ENCODE results near the gene PRIMA1.

The PRIMA1 gene

GRCh38 chr14:93728651-93729016 lies 59.7 kb downstream of the PRIMA1 start:
- no peak for DNase-seq

GRCh38 chr14:93727917-93728650 lies 60.2 kb downstream of the PRIMA1 start:
- no peak for DNase-seq

- DNase-seq, result no peak
Measured at GRCh38 chr14:93727039-93727740, 61.1 kb downstream of the PRIMA1 start.

GRCh38 chr14:93725993-93726392 lies 62.3 kb downstream of the PRIMA1 start:
- DNase-seq, result no peak

- DNase-seq, result no peak
Measured at GRCh38 chr14:93725002-93725582, 63.2 kb downstream of the PRIMA1 start.

GRCh38 chr14:93723001-93723400 lies 65.3 kb downstream of the PRIMA1 start:
- DNase-seq, result no peak

GRCh38 chr14:93720981-93721483 lies 67.3 kb downstream of the PRIMA1 start:
- DNase-seq, result no peak

GRCh38 chr14:93720076-93720815 lies 68.0 kb downstream of the PRIMA1 start:
- no peak for DNase-seq

GRCh38 chr14:93719256-93719655 lies 69.0 kb downstream of the PRIMA1 start:
- no peak for DNase-seq

GRCh38 chr14:93717668-93718320 lies 70.5 kb downstream of the PRIMA1 start:
- DNase-seq, result no peak

- DNase-seq, result no peak
Measured at GRCh38 chr14:93716746-93717667, 71.3 kb downstream of the PRIMA1 start.

- no peak for DNase-seq
Measured at GRCh38 chr14:93716002-93716745, 72.1 kb downstream of the PRIMA1 start.

- DNase-seq, result no peak
Measured at GRCh38 chr14:93715279-93715927, 72.9 kb downstream of the PRIMA1 start.

GRCh38 chr14:93714605-93715004 lies 73.7 kb downstream of the PRIMA1 start:
- DNase-seq, result no peak

- DNase-seq, result no peak
Measured at GRCh38 chr14:93713726-93714405, 74.4 kb downstream of the PRIMA1 start.

- DNase-seq, result no peak
Measured at GRCh38 chr14:93712838-93713724, 75.2 kb downstream of the PRIMA1 start.

- no peak for DNase-seq
Measured at GRCh38 chr14:93712079-93712837, 76.0 kb downstream of the PRIMA1 start.

- no peak for DNase-seq
Measured at GRCh38 chr14:93709249-93709648, 79.0 kb downstream of the PRIMA1 start.
